Measurements from ENCODE around the gene PPP3CA.

DNA sequence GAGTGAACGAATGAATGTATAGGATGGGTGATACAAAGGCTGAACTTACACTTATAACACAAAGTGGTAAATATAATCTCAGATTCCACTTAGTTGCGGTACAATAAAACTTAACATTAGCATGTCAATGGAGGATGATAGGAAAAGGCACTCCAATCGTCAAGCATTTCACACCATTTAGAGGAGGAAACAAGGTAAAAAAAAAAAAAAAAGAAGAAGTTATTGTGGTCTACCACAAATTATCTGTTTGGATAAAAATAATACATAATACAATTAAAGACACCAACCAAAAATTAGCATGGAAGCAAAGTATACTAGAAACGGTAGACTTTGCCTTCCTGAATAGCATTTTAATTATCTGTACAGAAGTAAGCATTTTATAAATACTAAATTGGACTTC, 205.5 kb downstream of the PPP3CA start:
- no peak for TF ChIP-seq BORCS8-MEF2B (CRISPR knock-in tag; IDR thresholded peaks at IDR 0.05)
- no peak for TF ChIP-seq HOXA9 (CRISPR knock-in tag; IDR thresholded peaks at IDR 0.05; ENCODE audit: borderline replicate concordance)
- no peak for TF ChIP-seq CENPT (CRISPR knock-in tag; IDR thresholded peaks at IDR 0.05; ENCODE audit: low read depth)
- no peak for TF ChIP-seq HIVEP1 (CRISPR knock-in tag; IDR thresholded peaks at IDR 0.05)
- TF ChIP-seq FOXA1 (IDR thresholded peaks at IDR 0.05), result no peak
- no peak for TF ChIP-seq FOXA1 (CRISPR knock-in tag; IDR thresholded peaks at IDR 0.05)
- no peak for TF ChIP-seq SP1 (IDR thresholded peaks at IDR 0.05)
- TF ChIP-seq SP1 (CRISPR knock-in tag; IDR thresholded peaks at IDR 0.05), result no peak
